HuH-7 (cell line): ENCODE data around the gene KCNAB3.

ENCODE experiments used
- DNase-seq: peaks from one replicate; pipeline ENCODE4 v3.0.0; 2011; ENCODE audit warnings: low spot score

Gene KCNAB3

GRCh38 chr17:7878234-7878633 is 51.4 kb downstream of the KCNAB3 start:
- no peak for DNase-seq

GRCh38 chr17:7875804-7876370 is 53.8 kb downstream of the KCNAB3 start:
- no peak for DNase-seq

GRCh38 chr17:7873051-7873450 is 56.6 kb downstream of the KCNAB3 start:
- no peak for DNase-seq
